HG03520 (cell line): ENCODE results near the gene NCKAP5.
A peak's percentile ranks its signal among the peaks of the same experiment; 100 is the strongest.

Experiments
- ATAC-seq: cut with Tn5 transposase; IDR thresholded peaks from one replicate; pipeline ENCODE4 v1.9.1; 2021; ENCODE audit warnings: mild to moderate bottlenecking, moderate library complexity; ENCODE audit not compliant: unreplicated experiment

NCKAP5 gene

DNA sequence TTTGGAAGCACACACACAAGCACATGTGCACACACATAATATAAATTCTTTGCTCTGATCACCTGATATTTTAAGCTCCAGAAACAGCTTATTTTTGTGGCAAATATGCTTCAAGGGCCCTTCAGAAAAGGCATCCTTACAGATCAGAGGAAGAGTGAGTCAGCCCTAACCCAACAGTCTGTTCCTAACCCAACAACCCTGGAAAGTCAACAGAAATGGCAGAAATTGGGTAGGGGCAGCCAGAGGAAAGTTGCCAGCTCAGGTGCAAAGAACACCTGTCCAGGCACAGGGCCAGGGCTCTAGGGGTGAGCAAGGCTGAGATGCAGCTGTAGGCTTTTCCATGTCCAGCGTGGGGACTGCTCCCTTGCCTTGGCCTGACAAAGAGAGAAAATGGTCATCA is 6.4 kb upstream of the NCKAP5 start:
- ATAC-seq = no peak

DNA sequence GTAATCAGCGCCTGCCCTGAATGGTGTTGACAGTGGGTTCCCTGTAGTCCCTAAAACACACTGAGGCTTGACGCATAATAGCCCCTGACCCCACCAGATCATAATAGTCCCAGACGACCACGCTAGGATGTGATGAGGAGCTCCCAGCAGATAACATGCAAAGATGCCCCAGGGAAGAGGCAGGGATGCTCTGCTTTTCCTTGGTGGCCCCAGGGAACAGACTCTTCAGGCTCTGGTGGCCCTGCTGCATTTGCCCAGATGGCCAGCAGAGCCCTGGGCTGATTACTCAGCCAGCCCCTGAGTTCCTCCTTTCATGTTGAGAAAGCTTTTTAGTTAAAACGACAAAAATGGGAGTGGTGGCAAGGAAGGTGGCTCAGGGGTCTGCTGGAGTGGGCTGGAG is 5.9 kb upstream of the NCKAP5 start:
- no peak for ATAC-seq

DNA sequence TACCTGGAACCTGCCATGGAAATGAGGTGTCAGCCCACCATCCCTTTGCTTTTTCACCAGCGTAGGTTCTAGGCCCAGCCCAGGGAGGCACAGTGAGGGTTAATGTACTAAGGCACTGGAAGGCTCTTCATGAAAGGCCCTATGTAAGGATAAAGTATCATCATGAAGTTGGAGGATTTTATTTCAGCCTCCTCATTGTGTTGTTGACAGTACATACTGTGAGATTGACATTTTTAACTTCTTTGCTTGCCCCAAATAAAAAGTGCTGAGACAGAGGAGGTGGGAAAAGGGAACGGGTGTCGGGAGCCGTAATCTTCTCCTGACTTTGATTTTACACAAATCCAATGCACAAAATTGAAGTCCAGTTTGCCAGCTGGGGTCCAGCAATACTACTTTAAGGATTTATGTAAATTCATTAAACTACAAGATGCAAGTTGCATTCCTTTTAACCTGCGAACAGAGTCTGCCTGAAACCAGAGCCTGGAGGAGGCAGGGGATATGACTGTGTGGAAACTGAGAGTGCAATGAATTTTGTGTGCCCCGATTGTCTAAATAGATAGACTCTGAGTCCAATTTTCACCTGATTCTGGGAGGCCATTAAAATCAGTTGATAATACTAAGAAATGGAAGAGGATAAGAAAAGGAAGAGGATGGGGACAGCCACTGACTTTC is 5.4 kb upstream of the NCKAP5 start:
- ATAC-seq = no peak

DNA sequence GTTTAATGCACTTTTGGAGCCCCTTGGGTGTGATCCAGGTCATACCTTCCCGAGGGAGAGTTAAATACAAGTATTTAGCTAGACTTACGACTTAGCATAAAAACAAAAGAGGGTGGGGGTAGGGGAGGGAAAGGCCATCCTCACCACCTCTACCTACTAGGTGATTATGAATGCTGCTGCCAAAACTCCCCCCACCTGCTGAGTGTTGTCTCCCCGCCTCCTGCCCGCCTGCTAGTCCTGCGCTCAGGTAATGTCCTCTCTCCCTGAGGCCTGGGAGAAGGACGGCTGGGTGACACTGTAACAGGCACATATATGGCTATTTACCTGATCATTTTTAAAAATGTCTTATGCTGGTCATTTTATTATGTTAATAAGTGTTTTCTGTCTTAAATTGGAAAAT is 3.0 kb upstream of the NCKAP5 start:
- ATAC-seq = no peak

DNA sequence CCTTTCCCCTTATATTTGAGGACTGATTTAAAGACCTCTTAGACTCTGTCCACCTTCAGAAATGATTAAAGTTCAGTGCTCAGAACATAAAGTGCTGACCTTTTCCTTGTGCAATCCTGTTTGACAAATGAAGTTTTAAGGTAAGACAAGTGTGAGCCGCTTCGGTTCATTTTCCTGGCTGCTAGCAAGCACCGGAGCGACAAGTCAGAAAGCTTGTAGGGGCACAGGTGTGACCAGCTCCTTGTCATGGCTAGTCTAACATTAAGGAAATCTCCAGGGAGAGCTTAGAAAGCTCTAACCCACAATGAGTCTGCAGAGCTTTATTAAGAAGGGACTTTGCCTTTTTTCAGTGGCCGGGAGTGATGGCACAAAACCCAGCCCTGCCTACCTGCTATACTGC is 2.3 kb upstream of the NCKAP5 start:
- no peak for ATAC-seq

DNA sequence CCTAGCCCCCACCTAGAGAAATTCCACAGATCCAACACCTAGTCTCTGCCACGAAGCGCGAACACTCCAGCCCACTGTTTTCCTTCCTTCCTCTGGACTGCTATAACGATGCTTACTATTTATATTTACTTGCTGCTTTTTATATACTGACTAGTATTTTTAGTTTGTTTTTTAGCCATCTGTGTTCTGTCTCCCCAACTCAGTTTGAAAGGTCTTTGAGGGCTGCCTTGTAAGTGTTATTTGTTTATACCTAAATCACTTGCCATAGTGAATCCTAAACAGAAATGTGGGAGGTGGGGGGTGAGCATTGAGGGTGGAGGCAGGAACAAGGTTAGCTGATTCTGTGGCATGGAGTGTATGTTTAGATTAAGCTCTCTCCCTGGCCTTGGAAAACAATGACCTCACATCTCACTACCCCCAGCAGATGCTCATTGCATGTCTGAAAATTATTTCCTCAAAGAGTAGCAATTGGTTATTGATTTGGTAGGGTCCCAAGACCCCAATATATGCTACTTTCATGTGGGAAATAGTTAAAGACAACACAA is 1.1 kb upstream of the NCKAP5 start:
- no peak for ATAC-seq

DNA sequence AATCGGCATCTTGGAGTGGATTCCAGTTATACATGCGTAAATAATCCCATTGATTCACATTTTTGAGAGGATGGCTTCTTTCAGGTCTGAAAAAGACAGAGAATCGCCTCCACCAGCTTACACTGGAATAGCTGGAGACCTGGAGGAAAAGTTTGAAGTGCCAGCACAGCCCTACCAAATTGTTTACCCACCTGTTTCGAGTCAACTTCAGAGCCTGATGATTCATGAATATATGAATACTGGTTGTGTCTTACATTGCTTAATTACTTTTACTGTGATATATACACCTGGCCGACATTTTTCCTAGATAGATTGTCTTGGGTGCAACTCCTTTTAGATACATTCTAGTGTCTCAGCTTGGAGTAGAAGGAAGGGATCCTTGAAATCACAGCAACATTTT is 335 bp upstream of the NCKAP5 start:
- no peak for ATAC-seq

DNA sequence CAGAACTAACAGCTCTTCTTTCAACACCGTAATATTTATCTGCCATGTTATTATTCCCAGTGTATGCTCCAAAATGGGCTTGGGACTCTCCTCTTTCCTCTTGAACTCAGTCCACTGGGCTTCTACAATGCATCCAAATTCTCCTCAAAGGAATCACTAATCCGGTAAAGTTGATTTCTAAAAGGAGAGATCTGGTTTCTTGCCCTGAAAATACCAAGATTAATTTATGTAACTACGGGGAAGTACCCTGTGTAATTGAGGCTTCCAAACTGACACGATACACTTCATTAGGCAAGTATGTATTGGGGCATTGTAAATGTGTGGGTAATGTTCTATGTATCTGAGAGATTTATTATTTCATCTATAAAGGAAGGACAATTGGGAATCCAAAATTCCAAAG is 5.7 kb downstream of the NCKAP5 start:
- no peak for ATAC-seq

DNA sequence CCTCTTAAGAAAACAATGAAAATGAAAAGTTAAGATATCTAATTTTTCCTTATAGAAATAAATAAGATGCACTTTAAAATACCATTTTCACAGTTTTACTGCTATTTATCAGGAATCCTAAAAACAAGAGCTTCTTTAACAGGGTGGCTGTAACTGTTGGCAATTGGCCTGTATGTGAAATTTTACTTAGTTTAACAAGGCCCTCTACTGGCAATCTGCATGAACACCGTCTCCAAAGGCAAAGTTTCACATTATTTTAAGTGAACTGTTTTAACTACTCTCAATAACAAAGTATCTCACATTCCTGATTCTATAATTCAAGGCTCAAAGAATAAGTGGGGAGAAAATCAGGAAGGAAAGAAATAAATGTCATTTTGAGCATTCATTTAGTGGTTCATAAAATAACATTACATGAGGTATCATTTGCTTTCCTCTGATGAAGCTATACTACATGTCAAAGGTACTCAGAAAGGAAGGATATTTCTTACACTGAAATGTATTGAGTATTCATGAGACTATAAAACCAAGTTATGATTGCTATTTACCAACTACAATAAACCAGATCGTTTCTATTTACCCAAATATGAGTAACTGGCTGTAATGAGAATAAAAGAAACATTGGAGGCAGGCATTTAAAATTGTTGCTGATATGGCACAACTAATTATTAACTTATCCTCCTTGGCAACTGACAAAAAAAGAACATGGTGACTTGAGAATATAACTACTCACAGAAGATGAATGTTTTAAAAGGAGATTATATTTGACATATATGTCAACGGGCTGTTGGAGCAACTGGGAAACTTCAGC is 7.0 kb downstream of the NCKAP5 start:
- peak; percentile 58 for ATAC-seq

DNA sequence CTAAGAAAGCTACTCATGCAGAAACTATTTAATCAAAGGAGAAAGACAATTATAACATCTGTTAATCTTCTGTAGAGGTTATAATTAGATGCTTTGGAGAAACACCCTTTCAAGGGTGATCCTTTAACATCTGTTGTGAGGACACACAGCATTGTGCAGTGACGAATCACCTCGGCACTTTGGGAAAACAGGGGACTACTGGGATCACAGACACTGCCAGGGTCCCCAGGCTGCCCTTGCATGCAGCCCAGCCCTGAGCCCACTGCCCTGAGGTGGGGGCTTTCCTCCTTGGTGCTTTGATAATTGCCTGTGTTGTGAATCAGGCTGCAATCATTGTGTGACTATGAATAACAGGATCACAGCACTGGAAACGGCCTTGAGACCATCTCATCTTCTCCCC is 10.6 kb downstream of the NCKAP5 start:
- no peak for ATAC-seq

DNA sequence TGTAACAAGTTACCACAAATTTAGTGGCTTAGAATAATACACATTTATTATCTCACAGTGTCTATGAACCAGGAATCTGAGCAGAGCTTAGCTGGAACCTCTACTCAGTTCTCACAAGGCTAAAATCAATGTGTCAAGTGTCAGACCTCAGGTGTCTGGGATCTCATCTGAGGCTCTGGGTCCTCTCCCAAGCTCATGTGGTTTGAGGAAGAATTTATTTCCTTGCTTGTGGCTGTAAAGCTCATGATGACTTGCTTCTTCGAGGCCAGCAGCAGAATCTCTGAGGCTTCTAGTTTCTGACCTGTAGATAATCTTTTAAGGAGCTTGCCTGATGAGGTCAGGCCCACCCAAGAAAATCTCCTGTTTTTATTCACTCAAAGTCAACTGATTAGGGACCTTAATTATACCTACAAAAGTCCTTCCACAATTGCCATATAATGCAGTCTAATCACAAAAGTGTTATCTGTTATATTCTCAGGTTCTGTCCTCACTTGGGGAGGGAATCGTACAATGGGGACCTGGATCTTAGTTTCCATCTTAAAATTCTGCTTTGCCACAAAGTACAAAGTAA is 14.3 kb downstream of the NCKAP5 start:
- no peak for ATAC-seq

DNA sequence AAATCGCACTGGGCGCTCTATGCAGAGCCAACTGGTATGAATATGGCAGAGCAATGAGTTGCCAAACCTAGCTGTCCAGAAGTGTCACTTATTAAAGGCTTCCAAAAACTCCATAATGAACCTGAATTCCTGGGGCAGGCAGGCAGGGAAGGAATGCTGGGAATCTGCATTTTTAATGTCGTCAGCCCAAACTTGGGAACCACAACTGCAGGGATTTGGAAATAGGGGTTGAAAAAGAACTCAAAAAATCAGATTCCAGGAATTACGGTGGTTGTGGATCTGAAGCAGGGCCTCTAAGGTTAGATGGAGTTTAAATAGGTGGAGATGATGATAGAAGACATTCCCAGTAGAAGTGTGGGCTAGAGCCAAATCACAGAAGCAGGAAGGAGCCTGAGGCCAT is 15.0 kb downstream of the NCKAP5 start:
- no peak for ATAC-seq

DNA sequence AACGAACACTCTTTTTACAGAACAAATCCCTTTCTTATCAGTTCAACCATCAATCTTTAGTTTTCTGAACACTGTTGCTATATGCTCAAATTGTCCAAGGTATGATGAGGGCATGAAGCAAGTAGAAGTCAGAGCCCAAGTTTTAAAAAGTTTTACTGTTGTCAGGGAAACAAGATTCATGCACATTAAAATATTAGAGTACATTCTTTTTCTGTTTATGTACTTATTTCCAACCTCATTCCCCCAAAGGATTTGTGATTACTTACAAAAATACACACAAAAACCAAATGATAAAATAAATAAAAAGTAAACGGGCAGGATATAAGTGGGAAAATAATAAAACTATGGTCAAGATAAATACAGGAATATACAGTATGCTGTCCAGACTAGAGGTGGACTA is 15.4 kb downstream of the NCKAP5 start:
- no peak for ATAC-seq

DNA sequence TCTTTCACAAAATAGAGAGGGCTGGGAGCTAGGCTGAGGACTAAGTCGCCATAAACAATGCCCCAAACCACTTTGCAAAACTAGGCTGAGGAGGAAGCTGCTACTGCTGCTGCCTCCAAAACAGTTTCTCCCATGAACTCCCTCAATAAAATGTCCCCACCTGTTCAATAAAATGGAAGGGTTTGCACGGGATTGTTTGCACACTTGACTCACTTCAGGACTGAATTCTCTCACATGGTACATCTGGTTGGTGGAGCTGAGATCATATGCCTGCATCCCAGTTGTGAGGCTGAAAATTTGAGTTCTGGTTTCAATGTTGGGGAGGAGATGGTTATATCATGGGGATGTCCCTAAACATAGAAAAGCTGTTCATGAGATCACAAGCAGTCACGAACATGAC is 26.5 kb downstream of the NCKAP5 start:
- no peak for ATAC-seq

DNA sequence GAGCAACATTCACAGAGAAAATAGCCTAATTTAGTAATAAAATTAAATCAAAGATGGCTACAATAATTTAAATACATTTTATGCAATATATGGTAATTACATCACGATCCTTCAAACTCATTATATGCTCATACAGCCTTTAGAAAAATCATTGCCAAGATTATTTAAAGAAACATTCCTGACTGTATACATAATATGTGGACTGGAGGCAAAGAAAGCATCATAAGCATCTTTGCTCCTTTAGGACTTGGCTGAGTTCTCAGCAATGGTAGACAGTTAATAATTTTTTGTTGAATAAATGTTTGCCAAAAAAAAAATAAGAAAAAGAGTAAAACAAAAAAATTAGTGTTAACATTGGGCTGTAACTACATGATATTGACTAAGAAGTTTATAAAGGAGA is 26.9 kb downstream of the NCKAP5 start:
- no peak for ATAC-seq

DNA sequence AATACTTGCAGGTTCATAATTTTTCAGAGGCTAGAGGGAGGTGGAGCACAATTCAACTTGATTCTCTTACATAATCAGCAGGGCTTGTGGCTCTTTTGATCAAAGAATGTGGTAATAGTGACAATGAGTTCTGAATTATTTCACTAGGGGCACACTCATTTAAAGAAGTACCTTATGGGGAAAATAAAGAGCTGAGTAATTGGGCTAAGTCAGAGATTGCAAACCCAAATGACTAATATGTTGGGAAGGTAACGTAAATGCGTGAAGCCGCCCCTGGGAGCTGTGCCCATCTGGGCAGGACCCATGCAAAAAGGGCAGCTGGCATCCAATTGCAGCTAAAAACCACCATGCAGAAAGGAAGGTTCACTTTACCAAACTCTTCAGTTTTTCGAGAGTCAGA is 35.3 kb downstream of the NCKAP5 start:
- ATAC-seq = no peak

DNA sequence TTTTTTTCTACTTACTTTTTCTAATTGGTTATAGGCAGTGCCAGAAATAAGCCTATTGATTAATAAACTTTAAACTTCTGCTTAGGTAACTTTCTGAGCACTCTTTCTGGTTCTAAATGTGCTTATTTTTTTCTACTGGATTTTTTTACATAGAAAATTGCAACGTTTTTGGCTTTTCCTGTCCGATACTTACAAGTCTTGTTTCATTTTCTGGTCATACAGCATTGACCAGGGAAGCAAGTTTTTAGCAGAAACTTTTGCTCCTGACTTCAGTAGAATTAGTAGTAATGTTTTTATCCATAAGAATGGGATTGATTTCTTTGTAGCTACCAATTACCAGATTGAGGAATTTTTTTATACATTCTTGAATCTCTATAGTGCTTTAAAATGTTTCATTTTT is 36.9 kb downstream of the NCKAP5 start:
- ATAC-seq = no peak

DNA sequence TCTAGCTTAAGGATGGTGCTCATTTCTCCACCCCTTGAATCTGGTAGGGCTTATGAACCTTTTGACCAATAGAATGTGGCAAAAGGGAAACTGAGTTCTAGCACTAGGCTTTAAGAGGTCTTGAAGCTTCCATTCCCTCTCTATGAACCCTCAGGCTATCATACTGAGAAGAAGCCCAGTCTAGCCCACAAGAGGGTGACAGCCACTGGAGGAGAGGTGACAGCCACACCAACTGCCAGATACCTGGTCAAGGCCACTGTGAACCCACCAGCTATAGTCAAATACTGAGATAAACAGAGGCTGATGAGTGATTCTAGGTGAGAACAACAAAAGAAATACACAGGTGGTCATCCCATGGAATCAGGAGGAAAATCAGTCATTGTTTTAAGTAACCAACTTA is 37.6 kb downstream of the NCKAP5 start:
- no peak for ATAC-seq

DNA sequence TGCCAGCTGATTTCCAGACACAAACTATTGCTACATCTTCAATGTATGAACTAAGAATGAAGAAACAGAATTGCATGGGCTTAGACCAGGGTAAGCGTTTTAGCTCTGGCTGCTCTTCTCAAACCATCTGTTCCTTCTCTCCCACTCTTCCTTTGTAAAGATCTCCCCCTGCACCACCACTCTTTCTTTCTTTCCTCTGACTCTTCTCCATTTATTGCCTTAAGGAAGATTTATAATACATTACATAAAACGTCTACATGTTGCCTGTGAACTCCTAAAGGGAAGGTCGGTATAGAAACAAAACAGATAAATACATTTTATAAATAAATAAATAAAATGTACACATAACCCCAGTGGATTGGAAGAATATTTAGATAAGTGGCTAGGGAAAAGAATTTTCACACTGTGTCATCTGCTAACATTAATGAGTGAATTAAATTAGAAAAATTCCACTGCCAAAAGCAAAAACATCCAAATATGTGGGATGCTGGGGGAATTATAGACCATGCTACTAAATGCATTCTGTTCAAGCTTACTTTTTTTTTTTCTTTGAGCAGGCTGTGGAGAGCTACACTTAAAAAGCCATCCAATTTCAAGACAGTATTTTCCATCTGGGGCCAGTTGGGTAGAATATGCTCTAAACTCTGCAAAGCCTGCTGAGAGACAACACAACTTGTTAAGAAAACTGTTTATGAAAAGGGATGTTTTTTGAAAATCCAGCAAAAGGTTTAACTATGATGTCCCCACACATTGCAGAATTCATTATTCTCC is 41.5 kb downstream of the NCKAP5 start:
- ATAC-seq = no peak

DNA sequence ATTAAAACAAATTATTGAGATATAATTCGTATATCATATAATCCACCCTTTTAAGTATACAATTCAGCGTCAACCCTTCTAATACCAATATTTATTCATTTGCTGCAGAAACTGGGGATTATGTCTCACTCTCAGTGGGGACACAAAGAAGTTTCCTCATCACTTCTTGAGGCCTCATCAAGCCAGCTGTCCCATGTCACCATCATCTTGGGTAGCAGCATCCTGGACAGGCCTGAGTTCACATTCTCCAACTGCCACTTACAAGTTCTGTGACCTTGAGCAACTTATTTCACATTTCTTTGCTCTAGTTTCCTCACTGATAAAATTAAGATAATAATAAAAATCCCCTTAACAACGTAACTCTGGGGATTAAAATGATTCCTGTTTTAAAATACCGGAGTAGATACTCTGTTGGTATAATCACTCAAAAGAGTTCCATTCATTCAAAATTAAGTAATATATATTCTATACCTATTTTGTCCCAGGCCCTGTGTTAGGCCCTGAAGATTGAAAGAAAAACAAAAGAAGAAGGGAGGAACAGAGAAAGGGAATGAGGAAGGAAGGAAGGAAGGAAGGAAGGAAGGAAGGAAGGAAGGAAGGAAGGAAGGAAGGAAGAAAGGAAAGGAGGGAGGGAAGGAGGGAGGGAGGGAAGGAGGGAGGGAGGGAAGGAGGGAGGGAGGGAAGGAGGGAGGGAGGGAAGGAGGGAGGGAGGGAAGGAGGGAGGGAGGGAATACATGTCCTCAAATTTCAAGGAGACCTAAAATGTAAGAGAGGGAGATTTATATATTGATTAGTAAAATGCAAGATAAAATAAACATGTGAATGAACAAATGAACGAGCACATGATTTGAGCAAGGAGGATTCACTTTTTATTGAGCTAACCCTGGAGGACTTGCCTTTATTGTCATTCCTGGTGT is 42.4 kb downstream of the NCKAP5 start:
- no peak for ATAC-seq
